Mammary epithelial cell (primary cell): Measurements from ENCODE around the gene MMRN1.

Source experiments
- CTCF ChIP-seq, 2 donors: IDR thresholded peaks in 1 of 2; conservative IDR thresholded peaks in 1 of 2; 2 replicates each; pipeline ENCODE4 v1.5.1; 2011 to 2012; ENCODE audit warnings: inconsistent platforms in 2 of 2, low read length in 2 of 2, mild to moderate bottlenecking in 2 of 2, control low read depth in 1 of 2, low read depth in 1 of 2; ENCODE audit not compliant: insufficient read depth in 1 of 2; ENCODE audit errors: extremely low read depth in 1 of 2
- EZH2 ChIP-seq: IDR thresholded peaks from 2 replicates; pipeline ENCODE4 v1.6.1; 2012; ENCODE audit warnings: low read length, inconsistent platforms, borderline replicate concordance

- TF ChIP-seq CTCF (conservative IDR thresholded peaks at IDR 0.05 in 1 of 2, IDR thresholded peaks at IDR 0.05 in 1 of 2; ENCODE audit: extremely low read depth in 1 of 2, insufficient read depth in 1 of 2, low read depth in 1 of 2, low read length in 2 of 2) (no peak), EZH2 (no peak)
Observed at GRCh38 chr4:89868276-89868675, 26.4 kb upstream of the MMRN1 start.
